D341Med (cell line): ENCODE data around the gene ZBED1.
"Not testable (repeated sequence)": the region's sequence is repeated elsewhere in the genome, so short reads cannot be mapped to it uniquely, and the experiment has no call there.

Experiments
- DNase-seq: peaks from one replicate; pipeline ENCODE4 v3.0.0; 2012; ENCODE audit warnings: low spot score

Gene ZBED1

DNA sequence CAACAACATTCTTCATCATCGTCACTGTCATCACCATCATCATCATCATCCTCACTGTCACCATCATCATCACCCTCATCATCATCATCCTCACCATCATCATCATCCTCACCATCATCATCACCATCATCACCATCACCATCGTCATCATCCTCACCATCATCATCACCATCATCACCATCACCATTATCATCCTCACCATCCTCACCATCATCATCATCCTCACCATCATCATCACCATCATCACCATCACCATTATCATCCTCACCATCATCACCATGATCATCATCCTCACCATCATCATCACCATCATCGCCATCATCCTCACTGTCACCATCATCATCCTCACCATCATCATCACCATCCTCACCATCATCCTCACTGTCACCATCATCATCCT is 18.9 kb upstream of the ZBED1 start:
- not testable (repeated sequence) for DNase-seq

DNA sequence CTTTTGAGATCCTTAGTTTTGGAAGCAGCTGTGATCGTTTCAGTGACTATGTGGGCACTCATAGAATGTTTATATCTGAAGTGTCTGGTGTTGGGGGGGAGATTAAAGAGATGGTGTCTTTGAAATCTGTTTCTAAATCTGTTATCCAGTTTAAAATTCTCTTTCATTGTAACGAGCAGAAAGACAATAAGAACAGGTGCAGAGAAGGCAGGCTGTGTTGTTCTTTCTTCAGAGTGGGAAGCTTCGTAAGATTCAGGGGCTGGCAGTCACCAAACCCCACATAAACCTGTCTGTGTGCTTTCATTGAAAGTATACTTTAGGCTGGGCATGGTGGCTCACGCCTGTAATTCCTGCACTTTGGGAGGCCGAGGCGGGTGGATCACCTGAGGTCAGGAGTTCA is 16.3 kb upstream of the ZBED1 start:
- no peak for DNase-seq

DNA sequence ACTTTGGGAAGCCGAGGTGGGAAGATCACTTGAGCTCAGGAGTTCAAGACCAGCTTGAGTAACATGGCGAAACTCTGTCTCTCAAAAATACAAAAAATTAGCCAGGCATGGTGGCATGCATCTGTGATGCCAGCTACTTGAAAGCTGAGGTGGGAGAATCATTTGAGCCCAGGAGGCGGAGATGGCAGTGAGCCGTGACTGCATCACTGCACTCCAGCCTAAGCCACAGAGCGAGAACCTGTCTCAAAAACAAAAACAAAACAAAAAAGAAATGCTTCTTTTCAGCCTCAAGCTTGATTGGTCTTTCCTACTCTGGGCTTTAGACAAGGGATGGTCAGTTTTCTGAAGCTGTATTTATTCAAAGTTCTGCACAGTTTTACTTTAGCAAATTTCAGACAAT is 15.8 kb upstream of the ZBED1 start:
- no peak for DNase-seq

DNA sequence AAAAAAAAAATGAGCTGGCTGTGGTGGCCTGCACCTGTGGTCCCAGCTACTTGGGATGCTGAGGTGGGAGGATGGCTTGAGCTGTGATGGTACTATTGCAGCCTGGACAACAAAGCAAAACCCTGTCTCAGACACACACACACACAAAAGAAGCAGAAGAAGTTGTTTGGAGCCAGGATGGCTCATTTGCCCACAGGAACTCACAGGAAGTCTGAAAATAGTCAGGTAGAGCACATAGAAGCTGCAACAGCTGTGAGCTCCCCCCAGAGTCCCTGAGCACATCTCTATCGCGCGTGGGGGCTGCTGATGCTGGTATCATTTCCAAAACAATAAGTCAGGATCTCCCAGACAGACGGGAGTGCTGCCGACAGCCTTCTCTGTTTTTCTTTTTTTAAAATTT is 13.4 kb upstream of the ZBED1 start:
- no peak for DNase-seq

DNA sequence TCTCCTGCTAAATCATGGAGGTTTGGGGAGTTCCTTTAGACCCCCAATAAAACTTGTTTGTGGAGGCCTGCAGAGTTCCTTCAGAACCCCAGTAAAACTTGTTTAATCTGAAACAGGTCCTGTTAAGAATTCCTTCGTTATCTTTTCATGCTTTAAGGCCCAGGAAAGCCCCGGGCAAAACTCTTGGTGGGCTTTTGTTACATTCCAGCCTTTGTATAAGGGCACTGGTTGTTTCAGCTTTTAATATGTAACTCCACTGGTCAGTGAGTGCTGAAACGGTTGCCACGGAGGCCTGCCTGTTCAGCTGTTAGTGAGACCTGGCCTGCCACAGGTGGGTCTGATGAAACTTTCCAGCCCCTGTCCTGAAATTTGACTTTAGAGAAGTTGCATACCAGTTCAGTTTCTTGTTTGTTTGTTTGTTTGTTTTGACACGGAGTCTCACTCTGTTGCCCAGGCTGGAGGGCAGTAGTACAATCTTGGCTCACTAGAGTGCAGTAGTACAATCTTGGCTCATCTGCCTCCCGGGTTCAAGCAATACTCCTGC is 12.4 kb upstream of the ZBED1 start:
- DNase-seq: no peak

DNA sequence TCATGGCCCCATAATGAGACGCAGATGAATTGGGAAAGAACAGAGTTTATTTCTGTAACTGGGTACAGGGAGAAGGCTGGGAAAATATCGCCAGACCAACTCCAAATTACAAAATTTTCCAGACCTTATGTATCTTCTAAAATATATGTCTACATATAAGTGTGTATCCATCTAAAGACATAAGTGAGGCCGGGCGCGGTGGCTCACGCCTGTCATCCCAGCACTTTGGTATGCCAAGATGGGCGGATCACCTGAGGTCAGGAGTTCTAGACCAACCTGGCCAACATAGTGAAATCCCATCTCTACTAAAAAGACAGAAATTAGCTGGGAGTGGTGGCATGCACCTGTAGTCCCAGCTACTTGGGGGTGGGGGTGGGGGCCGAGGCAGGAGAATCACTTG is 11.7 kb upstream of the ZBED1 start:
- no peak for DNase-seq

DNA sequence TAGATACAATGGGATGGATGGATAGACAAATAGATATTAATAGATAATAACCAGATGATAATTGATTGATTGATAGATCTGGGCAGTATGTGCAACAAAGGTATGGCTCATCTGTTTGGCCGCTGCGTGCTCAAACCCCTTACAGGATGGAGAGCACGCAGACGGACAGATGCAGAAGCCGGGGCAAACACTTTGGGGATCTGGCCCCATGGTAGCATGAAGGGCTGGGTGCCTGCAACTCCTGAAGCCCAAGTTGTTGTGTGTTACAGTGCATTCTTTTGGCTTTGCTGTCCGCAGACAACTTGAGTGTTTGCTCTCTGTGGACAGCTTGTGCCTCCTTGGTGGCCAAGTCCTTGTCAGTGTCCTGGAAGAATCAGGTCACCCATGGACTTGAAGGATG is 10.6 kb upstream of the ZBED1 start:
- DNase-seq: no peak

DNA sequence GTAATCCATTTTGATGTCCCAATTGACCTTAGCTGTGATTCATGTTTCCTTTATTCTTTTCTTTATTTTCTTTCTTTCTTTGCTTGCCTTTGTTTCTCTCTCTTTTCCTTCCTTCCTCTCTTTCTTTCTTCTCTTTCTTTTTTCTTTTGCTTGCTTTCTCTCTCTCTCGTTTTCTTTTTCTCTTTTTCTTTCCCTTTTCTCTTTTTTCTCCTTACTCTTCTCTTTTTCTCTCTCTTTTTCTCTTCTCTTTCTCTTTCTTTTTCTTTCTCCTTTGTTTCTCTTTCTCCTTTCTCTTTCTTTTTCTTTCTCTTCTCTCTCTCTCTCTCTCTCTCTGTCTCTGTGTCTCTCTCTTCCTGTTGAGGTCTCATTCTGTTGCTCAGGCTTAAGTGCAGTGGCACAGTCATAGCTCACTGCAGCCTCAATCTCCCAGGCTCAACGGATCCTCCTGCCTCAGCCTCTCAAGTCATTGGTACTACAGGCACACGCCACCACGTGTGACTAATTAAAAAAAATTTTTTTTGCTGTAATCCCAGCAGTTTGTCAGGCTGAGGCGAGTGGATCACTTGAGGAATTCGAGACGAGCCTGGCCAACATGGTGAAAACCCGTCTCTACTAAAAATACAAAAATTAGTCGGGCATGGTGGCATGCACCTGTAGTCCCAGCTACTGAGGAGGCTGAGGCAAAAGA is 8.0 kb upstream of the ZBED1 start:
- DNase-seq: no peak

DNA sequence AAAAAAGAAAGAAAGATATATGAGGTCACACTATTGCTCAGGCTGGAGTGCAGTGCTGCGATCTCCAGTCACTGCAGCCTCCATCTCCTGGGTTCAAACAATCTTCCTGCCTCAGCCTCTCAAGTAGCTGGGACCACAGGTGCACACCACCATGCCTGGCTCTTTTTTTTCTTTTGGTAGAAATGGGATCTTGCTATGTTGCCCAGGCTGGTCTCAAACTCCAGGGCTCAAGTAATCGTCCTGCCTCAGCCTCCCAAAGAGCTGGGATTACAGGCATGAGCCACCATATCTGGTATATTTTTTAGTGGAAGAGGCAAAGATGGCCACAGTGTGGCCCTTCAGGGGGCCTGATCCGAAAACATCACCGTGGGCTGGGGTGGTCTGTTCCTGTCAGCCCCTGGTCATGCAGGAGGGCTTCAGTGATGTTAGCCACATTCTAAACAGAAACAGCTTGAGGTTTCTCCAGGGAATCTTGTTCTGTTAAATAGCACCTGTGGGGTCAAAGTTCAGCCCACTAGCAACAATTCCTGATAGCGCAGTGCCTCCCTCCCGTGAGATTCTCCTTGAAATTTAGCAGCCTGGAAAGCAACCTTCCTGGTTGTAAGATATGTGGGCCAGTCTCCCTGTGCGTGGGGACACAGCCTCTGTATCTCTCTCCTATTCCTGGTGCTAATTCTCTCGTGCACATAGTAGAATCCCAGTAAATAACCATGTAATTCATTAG is 7.3 kb upstream of the ZBED1 start:
- DNase-seq: no peak

DNA sequence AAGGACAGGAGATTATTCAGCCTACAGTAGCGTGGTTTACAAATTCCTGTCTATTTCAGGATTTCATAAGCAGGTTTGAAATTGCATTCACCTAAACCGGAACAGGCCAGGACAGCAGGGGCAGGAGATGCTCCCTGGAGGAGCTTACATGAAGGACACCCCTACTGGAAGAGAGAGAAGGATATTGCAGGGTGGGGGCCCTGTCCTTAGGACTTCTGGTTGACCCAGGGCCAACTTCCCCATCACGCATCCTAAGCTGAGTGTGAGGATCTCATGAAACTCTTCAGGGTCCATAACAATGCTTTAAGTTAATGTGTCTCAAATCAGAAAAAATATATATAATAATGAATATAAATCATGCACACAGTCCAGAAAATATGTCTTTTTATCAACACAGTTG is 6.4 kb upstream of the ZBED1 start:
- no peak for DNase-seq

DNA sequence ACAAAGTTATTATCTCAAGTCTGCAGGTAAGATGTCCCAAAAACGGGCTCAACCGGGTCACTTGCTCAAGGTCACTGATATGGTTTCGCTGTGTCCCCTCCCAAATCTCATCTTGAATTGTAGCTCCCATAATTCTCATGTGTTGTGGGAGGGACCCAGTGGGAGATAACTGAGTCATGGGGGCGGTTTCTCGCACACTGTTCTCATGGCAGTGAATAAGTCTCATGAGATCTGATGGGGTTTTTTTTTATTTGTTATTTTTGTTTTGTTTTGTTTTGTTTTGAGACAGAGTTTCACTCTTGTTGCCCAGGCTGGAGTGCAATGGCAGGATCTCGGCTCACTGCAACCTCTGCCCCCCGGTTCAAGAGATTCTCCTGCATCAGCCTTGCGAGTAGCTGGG is 4.6 kb upstream of the ZBED1 start:
- DNase-seq: not testable (repeated sequence)

DNA sequence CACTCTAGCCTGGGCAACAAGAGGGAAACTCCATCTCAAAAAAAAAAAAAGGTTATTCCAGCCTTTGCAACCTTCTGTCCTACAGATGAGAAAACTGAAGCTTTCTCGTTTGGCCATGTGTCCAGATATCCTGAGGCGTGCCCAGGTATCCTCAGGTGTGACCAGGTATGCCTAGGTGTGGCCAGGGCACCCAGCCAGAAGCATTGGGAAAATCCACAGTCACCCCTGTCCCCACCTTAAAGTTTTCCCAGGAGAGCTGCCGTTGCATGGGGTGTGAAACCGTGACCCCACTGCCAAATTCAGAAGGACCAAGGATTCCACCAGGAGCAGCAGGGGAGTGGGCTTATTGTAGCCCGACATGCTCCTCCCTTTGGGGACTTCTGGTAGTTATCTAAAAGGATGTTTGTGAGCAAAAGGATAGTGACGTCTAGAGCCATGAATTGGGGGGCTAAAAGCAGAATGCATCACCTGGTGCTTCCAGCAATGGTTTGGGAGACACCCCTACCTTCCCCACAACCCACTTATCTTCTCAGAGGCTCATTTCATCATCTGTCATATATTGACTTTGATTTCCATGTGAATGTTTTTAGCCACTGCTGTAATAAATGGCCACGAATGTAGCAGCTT is 4.0 kb upstream of the ZBED1 start:
- no peak for DNase-seq

DNA sequence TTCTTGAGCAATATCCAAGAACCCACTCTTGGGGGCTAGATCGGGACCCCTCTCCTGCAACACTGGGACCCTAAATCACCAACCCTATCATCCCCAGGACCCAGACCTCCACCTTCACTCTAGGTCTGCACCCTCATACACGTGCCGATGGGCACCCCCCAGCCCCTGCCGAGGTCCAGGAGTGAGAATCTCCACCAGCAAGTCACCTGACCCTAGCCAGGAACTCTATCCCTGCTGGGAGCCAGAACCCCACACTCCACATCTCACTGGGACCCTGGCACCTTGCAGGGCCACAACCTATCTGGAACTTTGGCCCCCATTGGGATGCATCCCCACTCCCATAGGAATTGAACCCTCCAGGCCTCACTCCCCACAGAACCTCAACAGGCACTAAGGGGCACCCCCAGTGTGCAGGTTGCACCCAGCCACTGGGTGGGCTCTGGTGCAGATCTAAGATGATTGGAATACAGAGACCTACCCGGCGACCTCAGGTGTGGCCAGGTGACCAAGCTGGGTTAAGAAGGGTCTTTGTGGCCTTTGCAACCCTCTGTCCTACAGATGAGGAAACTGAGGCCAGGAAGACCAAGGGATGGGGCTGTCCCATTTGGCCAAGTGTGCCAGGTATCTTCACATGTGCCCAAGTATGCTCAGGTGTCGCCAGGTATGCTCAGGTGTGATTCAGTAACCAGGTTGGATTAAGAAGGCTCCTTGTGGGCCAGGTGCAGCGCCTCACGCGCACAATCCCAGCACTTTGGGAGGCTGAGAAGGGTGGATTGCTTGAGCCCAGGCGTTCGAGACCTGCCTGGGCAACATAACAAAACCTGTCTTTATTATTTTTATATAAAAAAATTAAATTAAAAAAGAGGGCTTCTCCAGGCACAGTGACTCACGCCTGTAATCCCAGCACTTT is 3.1 kb upstream of the ZBED1 start:
- DNase-seq: no peak

DNA sequence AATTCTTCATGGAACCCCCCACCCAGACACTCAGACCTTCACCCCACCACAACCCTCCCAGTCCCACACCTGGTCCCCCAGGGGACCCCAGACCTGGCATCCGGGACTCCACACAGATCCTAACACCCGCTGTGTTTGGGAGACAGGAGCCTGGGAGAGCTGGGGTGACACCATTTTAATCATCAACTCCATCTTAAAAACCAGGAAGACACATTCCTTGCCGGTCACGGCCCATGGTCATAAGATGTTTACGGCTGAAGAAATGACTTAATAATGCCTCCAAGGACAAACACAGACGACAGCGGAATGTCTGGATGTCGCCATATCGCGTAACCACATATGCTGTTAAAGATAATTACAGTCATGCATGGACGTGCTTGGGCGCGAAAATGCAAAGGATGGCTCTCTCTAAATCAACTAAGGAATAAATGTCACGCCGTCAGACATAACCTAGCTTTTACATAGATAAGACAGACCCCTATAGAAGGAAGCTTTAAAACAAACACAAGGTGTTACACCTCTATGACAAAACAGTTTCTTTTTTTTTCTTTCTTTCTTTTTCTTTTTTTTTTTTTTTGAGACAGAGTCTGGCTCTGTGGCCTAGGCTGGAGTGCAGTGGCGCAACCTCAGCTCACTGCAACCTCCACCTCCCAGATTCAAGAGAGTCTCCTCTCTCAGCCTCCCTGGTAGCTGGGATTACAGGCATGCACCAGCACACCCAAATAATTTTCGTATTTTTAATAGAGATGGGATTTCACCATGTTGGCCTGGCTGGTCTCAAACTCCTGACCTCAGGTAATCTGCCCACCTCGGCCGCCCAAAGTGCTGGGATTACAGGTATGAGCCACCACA is 2.1 kb upstream of the ZBED1 start:
- no peak for DNase-seq

DNA sequence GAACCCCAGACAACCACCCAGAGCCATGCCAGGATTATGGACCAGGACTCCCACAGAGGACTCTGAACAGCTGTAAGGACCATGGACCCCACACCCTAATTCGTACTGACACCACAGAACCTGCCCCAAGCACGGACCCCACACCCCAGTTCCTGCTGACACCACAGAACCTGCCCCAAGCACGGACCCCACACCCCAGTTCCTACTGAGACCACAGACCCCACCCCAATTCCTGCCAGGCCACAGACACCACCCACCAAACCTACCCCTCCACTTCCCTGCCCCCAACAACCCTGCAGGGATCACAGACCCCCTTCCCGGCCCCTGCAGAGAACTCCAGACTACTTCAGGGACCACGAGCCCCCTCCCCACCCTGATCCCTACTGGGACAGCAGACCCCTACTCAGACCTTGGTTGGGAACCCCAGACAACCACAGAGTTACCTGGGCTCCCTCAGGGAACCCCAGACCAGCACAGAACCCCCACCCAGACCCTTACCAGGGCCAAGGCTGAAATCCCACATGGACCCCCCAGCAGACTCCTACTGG is 1.4 kb upstream of the ZBED1 start:
- no peak for DNase-seq

DNA sequence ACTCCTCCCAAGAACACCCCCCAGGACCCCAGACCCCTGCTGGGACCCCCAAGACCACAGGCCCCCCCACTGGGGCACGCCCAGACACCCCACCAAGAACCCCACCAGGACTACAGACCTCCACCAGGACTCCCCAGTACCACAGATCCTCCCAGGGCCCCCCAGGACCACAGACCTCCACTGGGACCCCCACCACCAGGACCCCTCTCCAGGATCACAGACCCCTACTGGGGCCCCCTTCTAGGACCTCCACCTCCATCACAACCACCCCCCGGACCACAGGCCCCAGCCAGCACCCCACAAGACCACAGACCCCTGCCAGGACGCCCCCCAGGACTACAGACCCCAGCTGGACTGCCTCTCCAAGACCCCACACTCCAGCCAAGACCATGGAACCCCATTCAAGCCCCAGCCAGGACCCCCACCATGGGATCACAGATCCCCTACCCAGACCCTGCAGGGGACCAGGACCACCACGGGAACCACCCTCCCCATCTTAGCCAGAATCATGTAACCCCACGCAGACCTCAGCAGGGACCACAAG is 855 bp upstream of the ZBED1 start:
- DNase-seq: no peak

DNA sequence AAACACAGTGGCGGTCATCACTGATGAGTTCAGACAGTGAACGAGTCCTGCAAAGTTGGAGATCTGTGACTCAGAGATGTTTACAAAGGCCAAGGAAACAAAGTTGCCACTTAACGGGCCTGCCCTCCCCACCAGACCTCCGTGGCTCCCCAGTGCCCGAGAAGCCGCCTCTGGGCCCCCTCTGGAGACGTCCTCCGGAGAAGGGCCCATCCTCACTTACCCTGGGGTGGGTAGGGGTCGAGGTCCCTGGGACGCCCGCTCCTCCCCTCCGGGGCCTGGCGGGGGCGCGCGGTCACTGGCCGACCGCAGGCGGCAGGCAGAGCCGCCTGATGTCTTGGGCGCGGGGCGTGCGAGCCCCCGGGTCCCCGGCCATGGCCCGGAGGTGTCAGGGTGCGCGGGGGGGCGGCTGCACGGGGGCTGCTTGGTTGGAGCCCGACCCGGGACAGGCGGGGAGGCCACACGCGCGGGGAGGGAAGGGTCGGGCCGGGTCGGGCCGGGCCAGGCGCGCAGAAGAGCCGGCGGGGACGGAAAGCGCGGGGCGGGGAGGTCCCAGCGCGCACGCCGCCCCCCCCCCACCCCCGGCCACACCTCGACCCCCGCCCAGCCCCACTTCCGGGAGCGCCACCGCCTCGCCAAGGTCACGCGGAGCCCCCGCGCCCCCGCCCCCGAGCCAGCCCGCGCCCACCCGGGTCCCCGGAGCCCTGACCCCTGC is 529 bp downstream of the ZBED1 start:
- peak; percentile 83 for DNase-seq

DNA sequence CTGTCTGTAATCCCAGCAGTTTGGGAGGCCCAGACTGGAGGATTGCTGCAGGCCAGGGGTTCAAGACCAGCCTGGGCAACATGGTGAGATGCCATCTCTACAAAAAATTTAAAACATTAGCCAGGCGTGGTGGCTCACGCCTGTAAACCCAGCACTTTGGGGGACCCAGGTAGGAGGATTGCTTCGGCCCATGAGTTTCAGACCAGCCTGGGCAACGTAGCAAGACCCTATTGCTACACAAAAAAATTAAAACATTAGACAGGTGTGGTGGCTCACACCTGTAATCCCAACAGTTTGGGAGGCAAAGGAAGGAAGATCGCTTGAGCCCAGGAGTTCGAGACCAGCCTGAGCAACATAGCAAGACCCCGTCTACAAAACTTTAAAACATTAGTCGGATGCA is 1.3 kb downstream of the ZBED1 start:
- no peak for DNase-seq

DNA sequence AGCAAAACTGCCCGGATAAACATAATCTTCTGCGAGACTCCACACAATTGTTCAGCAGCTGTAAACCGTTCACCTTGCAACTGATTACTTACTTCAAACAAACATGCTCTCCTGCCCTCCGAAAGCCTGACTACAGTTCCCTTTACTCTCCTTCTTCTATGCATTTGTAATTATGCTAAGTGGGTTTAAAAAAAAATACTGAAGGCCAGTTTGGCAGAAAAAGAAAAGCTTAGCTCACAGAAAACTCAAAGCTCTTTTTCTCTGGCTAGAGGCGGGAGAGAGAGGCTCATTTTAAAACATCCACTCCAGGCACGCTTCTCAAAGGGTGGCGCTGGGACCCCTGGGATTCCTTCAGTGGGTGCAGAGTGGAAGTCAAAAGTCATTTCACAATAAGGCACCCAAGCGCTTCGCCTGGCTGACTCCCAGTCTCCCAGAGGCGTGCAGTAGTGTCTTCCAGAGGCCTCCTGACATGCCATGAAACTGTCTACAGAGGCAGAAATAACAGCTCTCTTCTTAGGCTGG is 1.9 kb downstream of the ZBED1 start:
- DNase-seq: peak; percentile 61
